Measurements from ENCODE around the gene CTNND2.

- TF ChIP-seq CTCF (IDR thresholded peaks at IDR 0.05), result no peak
- TF ChIP-seq SIN3A (IDR thresholded peaks at IDR 0.05; ENCODE audit: borderline replicate concordance, low read depth, low read length), result no peak
- TF ChIP-seq ZBTB33 (IDR thresholded peaks at IDR 0.05; ENCODE audit: borderline replicate concordance, low read depth), result no peak
- TF ChIP-seq CHD2 (IDR thresholded peaks at IDR 0.05; ENCODE audit: low read length, partially characterized antibody), result no peak
- no peak for TF ChIP-seq EP300 (IDR thresholded peaks at IDR 0.05; ENCODE audit: borderline replicate concordance in 1 of 2, low read depth in 1 of 2, low read length in 1 of 2)
- no peak for TF ChIP-seq TAF1 (IDR thresholded peaks at IDR 0.05; ENCODE audit: borderline replicate concordance, low read depth, low read length)
- TF ChIP-seq RFX5 (IDR thresholded peaks at IDR 0.05; ENCODE audit: low read length), result no peak
- TF ChIP-seq EZH2phosphoT487 (IDR thresholded peaks at IDR 0.05; ENCODE audit: borderline replicate concordance, low read depth), result no peak
- TF ChIP-seq GABPA (IDR thresholded peaks at IDR 0.05; ENCODE audit: low read depth), result no peak
- no peak for TF ChIP-seq REST (IDR thresholded peaks at IDR 0.05; ENCODE audit: low read depth, low read length)
- TF ChIP-seq NRF1 (IDR thresholded peaks at IDR 0.05; ENCODE audit: low read depth, low read length), result no peak
- no peak for TF ChIP-seq SMC3 (IDR thresholded peaks at IDR 0.05; ENCODE audit: low read depth, low read length)
- no peak for TF ChIP-seq YY1 (IDR thresholded peaks at IDR 0.05; ENCODE audit: low read depth)
- no peak for TF ChIP-seq GATA2 (CRISPR knock-in tag; IDR thresholded peaks at IDR 0.05)
Observed at GRCh38 chr5:11941566-11941965, 37.3 kb upstream of the CTNND2 start.

Data from SK-N-SH (cell line).